GM18870 (cell line): ENCODE results near the gene NPAS1.

Experiments used
- ATAC-seq: cut with Tn5 transposase; IDR thresholded peaks from one replicate; pipeline ENCODE4 v1.9.1; 2021; ENCODE audit warnings: moderate library complexity; ENCODE audit not compliant: unreplicated experiment

NPAS1 gene

GRCh38 chr19:47019431-47020041, at the start of gene NPAS1:
Gene NPAS1, plus strand, starts transcription at chr19:47019837. Its CDS starts 1,211 bp downstream, at chr19:47021048.
- no peak for ATAC-seq

GRCh38 chr19:46970815-46971214, 48.8 kb upstream of the NPAS1 start:
- no peak for ATAC-seq

- ATAC-seq: no peak
These were observed 47.3 kb upstream of the NPAS1 start for GRCh38 chr19:46972311-46972710.

- ATAC-seq: no peak
These were observed 45.5 kb upstream of the NPAS1 start for GRCh38 chr19:46974181-46974580.

- no peak for ATAC-seq
These were observed 44.4 kb upstream of the NPAS1 start for GRCh38 chr19:46975011-46975924.

- no peak for ATAC-seq
These were observed 43.5 kb upstream of the NPAS1 start for GRCh38 chr19:46975925-46976782.

- no peak for ATAC-seq
These were observed 42.8 kb upstream of the NPAS1 start for GRCh38 chr19:46976845-46977320.

- ATAC-seq: no peak
These were observed 42.1 kb upstream of the NPAS1 start for GRCh38 chr19:46977548-46977947.

GRCh38 chr19:46978171-46978869, 41.3 kb upstream of the NPAS1 start:
- ATAC-seq: no peak

- ATAC-seq: no peak
These were observed 40.2 kb upstream of the NPAS1 start for GRCh38 chr19:46979126-46980105.

- no peak for ATAC-seq
These were observed 38.9 kb upstream of the NPAS1 start for GRCh38 chr19:46980761-46981160.

- ATAC-seq: no peak
These were observed 38.2 kb upstream of the NPAS1 start for GRCh38 chr19:46981286-46981945.

- ATAC-seq: no peak
These were observed 36.5 kb upstream of the NPAS1 start for GRCh38 chr19:46983097-46983496.

- ATAC-seq: no peak
These were observed 35.3 kb upstream of the NPAS1 start for GRCh38 chr19:46984077-46985010.

- ATAC-seq: no peak
These were observed 33.9 kb upstream of the NPAS1 start for GRCh38 chr19:46985542-46986415.

GRCh38 chr19:46988614-46989230, 30.9 kb upstream of the NPAS1 start:
- ATAC-seq: no peak
